Measurements from ENCODE around the gene SEC24A. TPM values are rescaled to one million over a fixed set of nuclear protein-coding genes. Genes with fewer than 3 reads are reported as not detected.
"Not testable (repeated sequence)": the region's sequence is repeated elsewhere in the genome, so short reads cannot be mapped to it uniquely, and the experiment has no call there.

SEC24A gene
- total and polyA plus RNA-seq, 2 experiments from 2014 or later, result 17.2 to 69.4 TPM

- Histone ChIP-seq H4K20me1 (ENCODE audit: insufficient read depth, poor library complexity, severe bottlenecking) (peaks cover 79% of the 10 kb centered on the region), H3K4me3 (no peak overlapping the region), H3K9me3 (ENCODE audit: low read depth) (no peaks in the 10 kb centered on the region), H2AFZ (no peak overlapping the region), H3K27me3 (no peaks in the 10 kb centered on the region), H3K36me3 (replicated peaks; ENCODE audit: insufficient read depth, low read depth) (no peaks in the 10 kb centered on the region), H3K4me2 (no peak overlapping the region), H3K27ac (no peak overlapping the region), H3K79me2 (peaks cover 99% of the 10 kb centered on the region), H3K9me2 (replicated peaks; ENCODE audit: insufficient read depth) (no peaks in the 10 kb centered on the region), H3K4me1 (ENCODE audit: insufficient read depth) (peaks cover 5% of the 10 kb centered on the region)
- WGBS (ENCODE audit: low lambda C conversion rate, missing lambda C conversion rate), result 92% methylated on average over 4 of the region's 4 CpGs
- TF ChIP-seq, protein P1, sequence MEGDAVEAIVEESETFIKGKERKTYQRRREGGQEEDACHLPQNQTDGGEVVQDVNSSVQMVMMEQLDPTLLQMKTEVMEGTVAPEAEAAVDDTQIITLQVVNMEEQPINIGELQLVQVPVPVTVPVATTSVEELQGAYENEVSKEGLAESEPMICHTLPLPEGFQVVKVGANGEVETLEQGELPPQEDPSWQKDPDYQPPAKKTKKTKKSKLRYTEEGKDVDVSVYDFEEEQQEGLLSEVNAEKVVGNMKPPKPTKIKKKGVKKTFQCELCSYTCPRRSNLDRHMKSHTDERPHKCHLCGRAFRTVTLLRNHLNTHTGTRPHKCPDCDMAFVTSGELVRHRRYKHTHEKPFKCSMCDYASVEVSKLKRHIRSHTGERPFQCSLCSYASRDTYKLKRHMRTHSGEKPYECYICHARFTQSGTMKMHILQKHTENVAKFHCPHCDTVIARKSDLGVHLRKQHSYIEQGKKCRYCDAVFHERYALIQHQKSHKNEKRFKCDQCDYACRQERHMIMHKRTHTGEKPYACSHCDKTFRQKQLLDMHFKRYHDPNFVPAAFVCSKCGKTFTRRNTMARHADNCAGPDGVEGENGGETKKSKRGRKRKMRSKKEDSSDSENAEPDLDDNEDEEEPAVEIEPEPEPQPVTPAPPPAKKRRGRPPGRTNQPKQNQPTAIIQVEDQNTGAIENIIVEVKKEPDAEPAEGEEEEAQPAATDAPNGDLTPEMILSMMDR (IDR thresholded peaks at IDR 0.05; ENCODE audit: poor library complexity), result no peak
- TF ChIP-seq EZH2phosphoT487 (IDR thresholded peaks at IDR 0.05; ENCODE audit: low read depth, severe bottlenecking, unreplicated experiment) (no peak), EZH2 (IDR thresholded peaks at IDR 0.05; ENCODE audit: borderline replicate concordance) (no peak)
- no peak for DNase-seq (ENCODE audit: low spot score)
Observed at GRCh38 chr5:134659456-134659855, 10.9 kb downstream of the SEC24A start.

DNA sequence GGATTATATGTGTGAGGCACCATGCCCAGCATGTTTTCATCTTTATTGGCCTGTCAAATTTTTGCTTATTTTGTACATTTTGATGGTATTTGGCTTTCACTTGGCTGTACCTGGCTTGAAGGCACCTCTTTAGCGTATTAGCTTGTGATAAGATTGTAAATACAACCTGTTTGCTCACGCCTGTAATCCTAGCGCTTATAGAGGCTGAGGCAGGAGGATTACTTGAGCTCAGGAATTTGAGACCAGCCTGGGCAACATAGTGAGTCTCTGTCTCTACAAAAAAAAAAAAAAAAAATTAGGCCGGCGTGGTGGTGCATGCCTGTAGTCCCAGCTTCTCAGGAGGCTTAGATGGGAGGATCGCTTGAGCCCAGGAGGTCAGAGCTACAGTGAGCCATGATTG, 11.3 kb downstream of the SEC24A start:
- H3K36me3 ChIP-seq (replicated peaks; ENCODE audit: insufficient read depth, low read depth), result no peaks in the 10 kb centered on the region

DNA sequence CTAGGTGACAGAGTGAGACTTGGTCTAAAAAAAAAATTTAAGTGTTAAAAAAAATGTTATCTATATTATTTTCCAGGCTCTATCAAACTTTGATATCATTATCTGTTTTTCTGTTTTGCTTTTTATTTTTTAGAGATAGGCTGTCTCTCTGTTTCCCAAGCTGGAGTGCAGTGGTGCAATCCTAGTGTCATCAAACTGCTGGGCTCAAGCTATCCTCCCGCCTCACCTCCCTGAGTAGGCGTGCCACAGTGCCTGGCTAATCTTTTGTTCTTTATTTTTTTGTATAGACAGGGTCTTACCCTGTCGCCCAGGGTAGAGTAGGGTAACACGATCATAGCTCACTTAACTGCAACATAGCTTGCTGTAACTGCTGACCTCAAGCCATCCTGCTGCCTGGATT, 14.4 kb downstream of the SEC24A start:
- WGBS (ENCODE audit: low lambda C conversion rate, missing lambda C conversion rate), result 85% methylated on average over 4 of the region's 4 CpGs
- Histone ChIP-seq H3K4me2 (no peak overlapping the region), H3K4me3 (no peak overlapping the region), H3K27ac (peak overlapping the region; percentile 67), H3K36me3 (replicated peaks; ENCODE audit: insufficient read depth, low read depth) (no peaks in the 10 kb centered on the region), H3K9me2 (replicated peaks; ENCODE audit: insufficient read depth) (no peaks in the 10 kb centered on the region), H3K27me3 (no peaks in the 10 kb centered on the region), H3K9me3 (ENCODE audit: low read depth) (no peaks in the 10 kb centered on the region), H3K4me1 (ENCODE audit: insufficient read depth) (peaks cover 5% of the 10 kb centered on the region), H2AFZ (no peak overlapping the region), H3K79me2 (peaks cover 95% of the 10 kb centered on the region), H4K20me1 (ENCODE audit: insufficient read depth, poor library complexity, severe bottlenecking) (peaks cover 62% of the 10 kb centered on the region)
- no peak for DNase-seq (ENCODE audit: low spot score)
- TF ChIP-seq EZH2 (IDR thresholded peaks at IDR 0.05; ENCODE audit: borderline replicate concordance), result no peak
- TF ChIP-seq, protein P1 (IDR thresholded peaks at IDR 0.05; ENCODE audit: poor library complexity), result no peak
- TF ChIP-seq EZH2phosphoT487 (IDR thresholded peaks at IDR 0.05; ENCODE audit: low read depth, severe bottlenecking, unreplicated experiment), result no peak

More for the DNA sequence above, 11.3 kb downstream of the SEC24A start:
- Histone ChIP-seq H3K4me1 (ENCODE audit: insufficient read depth) (peaks cover 5% of the 10 kb centered on the region), H3K27me3 (no peaks in the 10 kb centered on the region), H4K20me1 (ENCODE audit: insufficient read depth, poor library complexity, severe bottlenecking) (peaks cover 77% of the 10 kb centered on the region), H2AFZ (no peak overlapping the region), H3K27ac (no peak overlapping the region), H3K4me2 (no peak overlapping the region), H3K9me2 (replicated peaks; ENCODE audit: insufficient read depth) (no peaks in the 10 kb centered on the region), H3K79me2 (peaks cover 97% of the 10 kb centered on the region), H3K9me3 (ENCODE audit: low read depth) (no peaks in the 10 kb centered on the region), H3K4me3 (no peak overlapping the region)
- no peak for DNase-seq (ENCODE audit: low spot score)
- TF ChIP-seq EZH2 (IDR thresholded peaks at IDR 0.05; ENCODE audit: borderline replicate concordance) (no peak), EZH2phosphoT487 (IDR thresholded peaks at IDR 0.05; ENCODE audit: low read depth, severe bottlenecking, unreplicated experiment) (no peak)
- TF ChIP-seq, protein P1 (IDR thresholded peaks at IDR 0.05; ENCODE audit: poor library complexity), result no peak
- 86% methylated on average over 6 of the region's 6 CpGs for WGBS (ENCODE audit: low lambda C conversion rate, missing lambda C conversion rate)

DNA sequence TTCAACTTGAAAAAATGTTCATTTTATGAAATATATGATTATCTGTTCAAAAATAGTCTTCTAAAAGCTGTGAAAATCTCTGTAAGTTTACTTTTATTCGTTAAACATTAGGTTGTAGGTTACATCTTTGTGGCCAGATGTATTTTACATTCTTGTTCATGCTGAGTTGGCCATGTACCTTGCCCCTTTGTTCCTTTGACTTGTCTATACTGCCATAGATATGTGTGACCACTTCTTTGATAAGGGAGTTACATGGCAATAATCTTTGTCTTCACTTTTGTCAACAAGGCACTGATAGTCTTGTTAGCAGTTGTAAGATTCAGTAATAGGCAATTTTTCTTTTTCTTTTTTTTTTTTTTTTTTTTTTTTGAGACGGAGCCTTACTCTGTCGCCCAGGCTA, 15.9 kb downstream of the SEC24A start:
- Histone ChIP-seq H3K9me3 (ENCODE audit: low read depth) (no peaks in the 10 kb centered on the region), H3K27ac (peak overlapping the region; percentile 68), H3K79me2 (peaks cover 95% of the 10 kb centered on the region), H3K4me1 (ENCODE audit: insufficient read depth) (peaks cover 5% of the 10 kb centered on the region), H4K20me1 (ENCODE audit: insufficient read depth, poor library complexity, severe bottlenecking) (peaks cover 50% of the 10 kb centered on the region), H3K9me2 (replicated peaks; ENCODE audit: insufficient read depth) (no peaks in the 10 kb centered on the region), H3K4me2 (peak overlapping the region; percentile 43), H3K4me3 (no peak overlapping the region), H3K27me3 (no peaks in the 10 kb centered on the region), H3K36me3 (replicated peaks; ENCODE audit: insufficient read depth, low read depth) (no peaks in the 10 kb centered on the region), H2AFZ (no peak overlapping the region)
- 73% methylated on average over 1 of the region's 3 CpGs for WGBS (ENCODE audit: low lambda C conversion rate, missing lambda C conversion rate)
- peak; percentile 42 for DNase-seq (ENCODE audit: low spot score)
- no peak for TF ChIP-seq EZH2phosphoT487 (IDR thresholded peaks at IDR 0.05; ENCODE audit: low read depth, severe bottlenecking, unreplicated experiment)
- no peak for TF ChIP-seq EZH2 (IDR thresholded peaks at IDR 0.05; ENCODE audit: borderline replicate concordance)
- TF ChIP-seq, protein P1 (IDR thresholded peaks at IDR 0.05; ENCODE audit: poor library complexity), result no peak

DNA sequence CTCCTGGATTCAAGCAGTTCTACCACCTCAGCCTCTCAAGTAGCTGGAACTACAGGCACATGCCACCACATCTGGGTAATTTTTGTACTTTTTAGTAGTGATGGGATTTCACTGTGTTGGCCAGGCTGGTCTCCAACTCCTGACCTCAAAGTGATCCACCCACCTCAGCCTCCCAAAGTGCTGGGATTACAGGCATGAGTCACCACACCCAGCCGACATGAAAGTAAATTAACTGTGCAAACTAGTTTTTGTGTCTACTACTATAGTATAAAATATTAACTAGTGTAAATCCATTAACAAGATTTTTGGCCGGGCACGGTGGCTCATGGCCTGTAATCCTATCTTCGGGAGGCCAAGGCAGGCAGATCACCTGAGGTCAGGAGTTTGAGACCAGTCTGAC, 25.0 kb downstream of the SEC24A start:
- peaks cover 60% of the 10 kb centered on the region for H3K79me2 ChIP-seq
- WGBS (ENCODE audit: low lambda C conversion rate, missing lambda C conversion rate), result 87% methylated on average over 4 of the region's 4 CpGs
- not testable (repeated sequence) for H3K27ac ChIP-seq; DNase-seq (ENCODE audit: low spot score); H3K27me3 ChIP-seq; H3K4me1 ChIP-seq (ENCODE audit: insufficient read depth); H2AFZ ChIP-seq; H3K4me3 ChIP-seq; H3K36me3 ChIP-seq (replicated peaks; ENCODE audit: insufficient read depth, low read depth); H3K4me2 ChIP-seq; H3K9me2 ChIP-seq (replicated peaks; ENCODE audit: insufficient read depth); H4K20me1 ChIP-seq (ENCODE audit: insufficient read depth, poor library complexity, severe bottlenecking); H3K9me3 ChIP-seq (ENCODE audit: low read depth)
